PC-3 (cell line): ENCODE results near the gene IGFBP6. TPM values are rescaled to one million over a fixed set of nuclear protein-coding genes. Genes with fewer than 3 reads are reported as not detected.

Source experiments
- ATAC-seq: fragments of 200-7000 bp; cut with Tn5 transposase; 2 replicates; pipeline ENCODE4 v1.9.1; 2020; ENCODE audit warnings: mild to moderate bottlenecking, moderate library complexity
- BruUV-seq: library from RNA; stranded (reverse); fragments of 400-500 nt; replicated peaks from 2 replicates; lab custom pipeline; 2021; lab: Mats Ljungman, UMichigan
- CTCF ChIA-PET: fragments of 300-600 bp; sonication (Branson Sonifier 250); formaldehyde crosslinking; loops from one replicate; lab custom pipeline; 2022; ENCODE audit warnings: antibody characterized with exemption; lab: Charles Lee
- POLR2A ChIA-PET: fragments of 300-600 bp; sonication (Branson Sonifier 250); formaldehyde crosslinking; loops from one replicate; lab custom pipeline; 2022; ENCODE audit warnings: antibody characterized with exemption; ENCODE audit not compliant: unreplicated experiment; lab: Charles Lee
- DNase-seq: peaks from one replicate; pipeline ENCODE4 v3.0.0-alpha.2; 2015
- H2AFZ ChIP-seq: fragments of 300-600 bp; sonication (generic); 2 replicates; pipeline ENCODE4 v1.6.0; 2016; ENCODE audit warnings: antibody characterized with exemption, low read length
- H3F3A ChIP-seq: fragments of 300-600 bp; sonication (generic); one replicate; pipeline ENCODE4 v1.6.0; 2017; ENCODE audit warnings: antibody characterized with exemption, low read length, control low read depth, mild to moderate bottlenecking; ENCODE audit not compliant: unreplicated experiment
- H3K27ac ChIP-seq: fragments of 300-600 bp; sonication (generic); 2 replicates; pipeline ENCODE4 v1.5.1; 2016; ENCODE audit warnings: mild to moderate bottlenecking, low read length
- H3K27me3 ChIP-seq: fragments of 300-600 bp; sonication (generic); 2 replicates; pipeline ENCODE4 v1.6.1; 2016; ENCODE audit warnings: low read length, mixed read lengths
- H3K36me3 ChIP-seq: fragments of 300-600 bp; sonication (generic); 2 replicates; pipeline ENCODE4 v1.6.1; 2016; ENCODE audit warnings: low read depth, mixed run types, low read length, mixed read lengths
- H3K4me1 ChIP-seq: fragments of 300-600 bp; sonication (generic); 2 replicates; pipeline ENCODE4 v1.5.1; 2016; ENCODE audit warnings: low read length; ENCODE audit not compliant: insufficient read depth
- H3K4me2 ChIP-seq: fragments of 300-600 bp; sonication (generic); 2 replicates; pipeline ENCODE4 v1.6.0; 2016; ENCODE audit warnings: low read length
- H3K4me3 ChIP-seq: fragments of 300-600 bp; sonication (generic); 2 replicates; pipeline ENCODE4 v1.5.1; 2016; ENCODE audit warnings: mild to moderate bottlenecking, low read length, mixed read lengths
- H3K79me2 ChIP-seq: fragments of 300-600 bp; sonication (generic); 2 replicates; pipeline ENCODE4 v1.6.1; 2017; ENCODE audit warnings: low read length, mixed read lengths
- H3K9ac ChIP-seq: fragments of 300-600 bp; sonication (generic); 2 replicates; pipeline ENCODE4 v1.6.0; 2016; ENCODE audit warnings: mild to moderate bottlenecking, low read length
- H3K9me2 ChIP-seq: fragments of 300-600 bp; sonication (generic); replicated peaks from 2 replicates; pipeline ENCODE4 v1.6.1; 2016; ENCODE audit warnings: mixed run types, low read length, mixed read lengths
- H3K9me3 ChIP-seq: fragments of 300-600 bp; sonication (generic); 2 replicates; pipeline ENCODE4 v1.6.1; 2016; ENCODE audit warnings: low read length, mixed read lengths
- H4K20me1 ChIP-seq: fragments of 300-600 bp; sonication (generic); 2 replicates; pipeline ENCODE4 v1.6.1; 2016; ENCODE audit warnings: low read length, mixed read lengths
- EZH2 ChIP-seq: fragments of 300-600 bp; sonication (generic); IDR thresholded peaks from one replicate; pipeline ENCODE4 v1.6.1; 2017; ENCODE audit warnings: antibody characterized with exemption, mild to moderate bottlenecking, low read length; ENCODE audit not compliant: unreplicated experiment
- EZH2phosphoT487 ChIP-seq: fragments of 300-600 bp; sonication (generic); IDR thresholded peaks from 2 replicates; pipeline ENCODE4 v1.6.1; 2018; ENCODE audit warnings: mild to moderate bottlenecking, antibody characterized with exemption, low read length, borderline replicate concordance
- intact Hi-C: fragments of 100-400 bp; cut with micrococcal nuclease; formaldehyde crosslinking; loops from 2 replicates; pipeline ENCODE4 v1.9.0; 2023
- total RNA-seq: library from RNA; depleted of rRNA; stranded (reverse); fragments of >200 nt; gene quantifications from 2 replicates; pipeline ENCODE4 v1.2.3, GENCODE V29; 2014
- TF ChIP-seq, protein P1 (sequence below): fragments of 300-600 bp; sonication (generic); conservative IDR thresholded peaks from 2 replicates; pipeline ENCODE4 v1.5.1; 2017; ENCODE audit warnings: antibody characterized with exemption, low read depth, mild to moderate bottlenecking, low read length

IGFBP6 gene
- total RNA-seq, 1 experiment from 2014 or later = 256 TPM

DNA sequence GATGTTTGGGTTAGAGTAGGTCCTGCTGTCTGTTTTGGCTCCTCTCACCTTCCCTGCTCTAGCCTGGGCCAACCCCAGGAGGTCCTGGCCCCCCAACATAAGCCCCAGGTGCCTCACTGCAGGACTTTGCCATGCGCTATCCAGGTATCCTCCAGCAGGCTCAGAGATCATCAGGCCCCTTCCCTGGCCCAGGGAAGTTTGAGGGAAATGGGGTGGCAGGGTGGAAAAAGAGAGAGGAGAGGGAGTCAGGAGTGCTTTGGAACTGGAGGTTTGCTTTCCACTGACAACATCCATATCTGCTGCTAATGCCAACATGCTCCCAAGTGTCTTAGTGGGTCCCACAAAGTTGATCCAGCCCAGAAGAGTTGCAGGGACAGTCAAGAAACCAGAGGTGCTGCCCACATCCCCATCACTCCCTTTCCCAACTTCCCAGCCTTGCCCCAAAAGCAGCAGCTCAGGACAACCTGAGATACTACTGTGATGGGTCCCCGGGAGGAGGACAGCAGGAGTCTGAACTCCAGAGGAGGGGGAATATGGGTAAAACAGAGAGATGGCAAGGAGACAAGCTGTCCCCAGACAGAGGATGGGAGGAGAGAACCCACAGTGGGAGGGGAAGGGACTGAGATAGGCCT is 46.9 kb upstream of the IGFBP6 start:
- H3F3A ChIP-seq = peaks cover 5% of the 10 kb centered on the region
- DNase-seq (no peak), ATAC-seq (no peak)
- peak overlapping the region; percentile 67 for H3K4me3 ChIP-seq
- peaks cover 34% of the 10 kb centered on the region for H3K79me2 ChIP-seq
- POLR2A ChIA-PET = no interaction called here
- CTCF ChIA-PET = no interaction called here
- H3K4me2 ChIP-seq = peak overlapping the region; percentile 89
- peak overlapping the region; percentile 55; the same call in 1 of the 2 replicates for H3K27ac ChIP-seq
- H3K4me1 ChIP-seq = peaks cover 73% of the 10 kb centered on the region
- BruUV-seq = TSS peak; percentile 10
- no peaks in the 10 kb centered on the region for H3K9me3 ChIP-seq
- TF ChIP-seq EZH2 = no peak
- TF ChIP-seq, protein P1, sequence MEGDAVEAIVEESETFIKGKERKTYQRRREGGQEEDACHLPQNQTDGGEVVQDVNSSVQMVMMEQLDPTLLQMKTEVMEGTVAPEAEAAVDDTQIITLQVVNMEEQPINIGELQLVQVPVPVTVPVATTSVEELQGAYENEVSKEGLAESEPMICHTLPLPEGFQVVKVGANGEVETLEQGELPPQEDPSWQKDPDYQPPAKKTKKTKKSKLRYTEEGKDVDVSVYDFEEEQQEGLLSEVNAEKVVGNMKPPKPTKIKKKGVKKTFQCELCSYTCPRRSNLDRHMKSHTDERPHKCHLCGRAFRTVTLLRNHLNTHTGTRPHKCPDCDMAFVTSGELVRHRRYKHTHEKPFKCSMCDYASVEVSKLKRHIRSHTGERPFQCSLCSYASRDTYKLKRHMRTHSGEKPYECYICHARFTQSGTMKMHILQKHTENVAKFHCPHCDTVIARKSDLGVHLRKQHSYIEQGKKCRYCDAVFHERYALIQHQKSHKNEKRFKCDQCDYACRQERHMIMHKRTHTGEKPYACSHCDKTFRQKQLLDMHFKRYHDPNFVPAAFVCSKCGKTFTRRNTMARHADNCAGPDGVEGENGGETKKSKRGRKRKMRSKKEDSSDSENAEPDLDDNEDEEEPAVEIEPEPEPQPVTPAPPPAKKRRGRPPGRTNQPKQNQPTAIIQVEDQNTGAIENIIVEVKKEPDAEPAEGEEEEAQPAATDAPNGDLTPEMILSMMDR = no peak
- TF ChIP-seq EZH2phosphoT487 = no peak
- no peaks in the 10 kb centered on the region for H3K27me3 ChIP-seq
- no peaks in the 10 kb centered on the region for H3K36me3 ChIP-seq
- no peaks in the 10 kb centered on the region for H3K9me2 ChIP-seq
- intact Hi-C loops = no loop called here
- no peak overlapping the region for H2AFZ ChIP-seq
- peak overlapping the region; percentile 64 for H3K9ac ChIP-seq
- no peaks in the 10 kb centered on the region for H4K20me1 ChIP-seq

DNA sequence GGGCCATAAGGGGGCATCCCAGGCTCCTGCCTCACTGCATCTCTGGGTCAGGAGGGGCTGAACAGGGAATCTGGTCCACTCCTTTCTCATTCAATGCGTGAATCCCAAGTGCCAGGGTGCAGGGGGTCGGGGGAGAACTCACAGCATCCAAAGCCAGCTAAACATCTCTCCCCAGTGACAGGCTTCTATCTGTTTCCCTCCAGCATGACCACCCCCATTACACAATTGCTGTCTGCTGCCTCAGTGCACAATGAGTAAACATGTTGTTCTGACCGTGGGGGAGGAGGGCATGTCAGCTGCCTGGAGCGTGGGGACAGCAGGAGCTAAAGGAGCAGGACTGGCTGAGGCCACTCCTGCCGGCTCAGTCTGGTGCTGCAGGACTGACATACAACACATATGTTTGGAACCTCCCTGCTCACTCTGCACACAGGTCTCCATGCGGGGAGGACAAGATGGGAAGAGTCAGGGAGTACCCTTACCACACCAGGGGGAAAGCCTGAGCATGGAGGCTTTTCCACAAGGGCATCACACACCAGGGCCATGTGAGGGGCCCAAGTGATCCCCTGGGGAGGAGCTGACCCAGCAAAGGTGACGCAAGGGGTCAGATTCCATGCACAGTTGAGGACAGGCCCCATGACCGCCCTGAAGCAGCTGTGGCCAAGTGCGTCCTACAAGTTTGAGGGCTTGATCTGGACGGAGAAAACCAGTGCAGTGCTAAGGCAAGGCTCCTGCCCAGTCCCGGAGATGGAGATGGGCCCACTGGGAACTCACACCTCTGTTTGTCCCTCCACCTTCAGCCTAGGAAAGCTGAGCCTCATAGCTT is 46.2 kb upstream of the IGFBP6 start:
- Histone ChIP-seq H3K9me3 (no peaks in the 10 kb centered on the region), H3K36me3 (no peaks in the 10 kb centered on the region), H2AFZ (no peak overlapping the region), H3K4me2 (peak overlapping the region; percentile 89), H3K9ac (no peak overlapping the region), H3F3A (peaks cover 5% of the 10 kb centered on the region), H3K4me1 (peaks cover 66% of the 10 kb centered on the region), H4K20me1 (no peaks in the 10 kb centered on the region), H3K4me3 (peak overlapping the region; percentile 67), H3K79me2 (peaks cover 34% of the 10 kb centered on the region), H3K9me2 (no peaks in the 10 kb centered on the region), H3K27me3 (no peaks in the 10 kb centered on the region), H3K27ac (no peak overlapping the region)
- TF ChIP-seq EZH2phosphoT487 (no peak), EZH2 (no peak)
- TF ChIP-seq, protein P1 = no peak
- ATAC-seq = no peak
- no TSS peak for BruUV-seq
- DNase-seq = no peak
- POLR2A ChIA-PET = no interaction called here
- CTCF ChIA-PET = interaction anchor here (0.6 kb wide), 1 partner anchor 70 kb away, joined by 4 read pairs; no protein-coding TSS in a partner anchor
- intact Hi-C loops = no loop called here
